CD4-positive, CD25-positive, alpha-beta regulatory T cell (primary cell): Measurements from ENCODE around the gene INSYN2B. TPM values are rescaled to one million over a fixed set of nuclear protein-coding genes. Genes with fewer than 3 reads are reported as not detected.
A peak's percentile ranks its signal among the peaks of the same experiment; 100 is the strongest.

Experiments
- ATAC-seq, 2 donors: fragments of 150-1000 bp; cut with Tn5 transposase; one replicate each; pipeline ENCODE4 v1.10.0; 2021; ENCODE audit warnings: low read depth in 2 of 2, moderate number of reproducible peaks in 2 of 2, moderate library complexity in 1 of 2
- DNase-seq, 3 donors: peaks; one replicate each; pipeline versions ENCODE4 v3.0.0 to v3.0.0-alpha.2; 2012 to 2022; ENCODE audit warnings: mixed read lengths in 1 of 3
- H3K27ac ChIP-seq: one replicate; pipeline ENCODE4 v1.7.0; 2013; ENCODE audit warnings: mild to moderate bottlenecking, low read length; ENCODE audit not compliant: insufficient read depth, poor library complexity, severe bottlenecking
- H3K27me3 ChIP-seq: one replicate; pipeline ENCODE4 v1.7.0; 2013; ENCODE audit warnings: low read length; ENCODE audit not compliant: control insufficient read depth, insufficient read depth
- H3K36me3 ChIP-seq: one replicate; pipeline ENCODE4 v1.7.0; 2013; ENCODE audit warnings: mild to moderate bottlenecking, low read length, moderate library complexity; ENCODE audit not compliant: control insufficient read depth, insufficient read depth
- H3K4me1 ChIP-seq: 2 replicates; pipeline ENCODE4 v1.7.0; 2013; ENCODE audit warnings: mild to moderate bottlenecking, low read length; ENCODE audit not compliant: insufficient read depth, control insufficient read depth, poor library complexity, severe bottlenecking
- H3K4me3 ChIP-seq: one replicate; pipeline ENCODE4 v1.7.0; 2013; ENCODE audit warnings: low read depth, mild to moderate bottlenecking, low read length, moderate library complexity
- H3K9me3 ChIP-seq, 2 experiments: 1 replicate in 1 of 2; 2 replicates in 1 of 2; pipeline ENCODE4 v1.7.0; 2013; ENCODE audit warnings: low read length in 2 of 2, mild to moderate bottlenecking in 1 of 2, moderate library complexity in 1 of 2; ENCODE audit not compliant: control insufficient read depth in 2 of 2
- H3K27ac Mint-ChIP-seq, 3 donors: one replicate each; pipeline ENCODE4 v1.8.0; 2020 to 2022; ENCODE audit warnings: mild to moderate bottlenecking in 3 of 3, mixed read lengths in 3 of 3, moderate library complexity in 2 of 3
- H3K27me3 Mint-ChIP-seq: one replicate; pipeline ENCODE4 v1.8.0; 2022; ENCODE audit warnings: mild to moderate bottlenecking, mixed read lengths
- H3K36me3 Mint-ChIP-seq: one replicate; pipeline ENCODE4 v1.8.0; 2020; ENCODE audit warnings: mixed read lengths
- H3K4me1 Mint-ChIP-seq, 4 donors: one replicate each; pipeline ENCODE4 v1.8.0; 2020 to 2022; ENCODE audit warnings: mixed read lengths in 4 of 4, mild to moderate bottlenecking in 1 of 4
- H3K4me3 Mint-ChIP-seq, 4 donors: one replicate each; pipeline ENCODE4 v1.8.0; 2020 to 2022; ENCODE audit warnings: mild to moderate bottlenecking in 4 of 4, mixed read lengths in 4 of 4, moderate library complexity in 3 of 4
- H3K9me3 Mint-ChIP-seq, 7 donors: one replicate each; pipeline ENCODE4 v1.8.0; 2020 to 2022; ENCODE audit warnings: mixed read lengths in 7 of 7, mild to moderate bottlenecking in 3 of 7, moderate library complexity in 2 of 7
- polyA plus RNA-seq, 4 donors: library from polyadenylated mRNA; unstranded; fragments of 300-500 nt; fragmentation: Illumina TruSeq; gene quantifications; one replicate each; pipeline ENCODE4 v1.2.3, GENCODE V29; 2021
- total RNA-seq: library from RNA; stranded (reverse); gene quantifications from one replicate; pipeline ENCODE4 v1.2.3, GENCODE V29; 2022

Gene INSYN2B
- total and polyA plus RNA-seq, 5 donors from 2014 or later, result 0.07 to 0.25 (median 0.15) TPM; not detected in 2

GRCh38 chr5:169851321-169851850, 128.9 kb downstream of the INSYN2B start:
- H3K27me3 ChIP-seq, result no peaks in the 10 kb centered on the region
- Mint-ChIP-seq H3K9me3 (peaks cover 0 to 19% (median 2%) of the 10 kb centered on the region in 7 donors), H3K27ac (peak overlapping the region in 2 of 3 donors; percentile 9 to 68), H3K36me3 (peaks cover 82% of the 10 kb centered on the region), H3K4me1 (peaks cover 4 to 31% (median 16%) of the 10 kb centered on the region in 4 donors), H3K27me3 (no peaks in the 10 kb centered on the region), H3K4me3 (no peak overlapping the region)
- no peaks in the 10 kb centered on the region for H3K4me1 ChIP-seq
- DNase-seq (no peak), ATAC-seq (no peak)
- H3K9me3 ChIP-seq, result peaks cover 12 to 23% of the 10 kb centered on the region in 2 experiments
- H3K4me3 ChIP-seq, result no peak overlapping the region
- H3K27ac ChIP-seq, result no peak overlapping the region
- H3K36me3 ChIP-seq, result peaks cover 64% of the 10 kb centered on the region

- H3K27ac Mint-ChIP-seq, result no peak overlapping the region
- no peak overlapping the region for H3K4me3 Mint-ChIP-seq
- Histone ChIP-seq H3K36me3 (peaks cover 65% of the 10 kb centered on the region), H3K27ac (no peak overlapping the region), H3K4me3 (no peak overlapping the region), H3K4me1 (no peaks in the 10 kb centered on the region), H3K9me3 (peaks cover 12 to 23% of the 10 kb centered on the region in 2 experiments), H3K27me3 (no peaks in the 10 kb centered on the region)
- no peak for DNase-seq
- no peaks in the 10 kb centered on the region for H3K27me3 Mint-ChIP-seq
- H3K4me1 Mint-ChIP-seq, result peaks cover 1 to 24% (median 11%) of the 10 kb centered on the region in 4 donors
- no peak for ATAC-seq
- peaks cover 85% of the 10 kb centered on the region for H3K36me3 Mint-ChIP-seq
- H3K9me3 Mint-ChIP-seq, result peaks cover 0 to 19% (median 2%) of the 10 kb centered on the region in 7 donors
Observed at GRCh38 chr5:169850409-169850808, 129.9 kb downstream of the INSYN2B start.

GRCh38 chr5:169848792-169849191, 131.5 kb downstream of the INSYN2B start:
- peaks cover 12 to 23% of the 10 kb centered on the region in 2 experiments for H3K9me3 ChIP-seq
- no peaks in the 10 kb centered on the region for H3K27me3 Mint-ChIP-seq
- ATAC-seq (no peak), DNase-seq (no peak)
- H3K27ac ChIP-seq, result no peak overlapping the region
- no peaks in the 10 kb centered on the region for H3K27me3 ChIP-seq
- H3K4me3 Mint-ChIP-seq, result no peak overlapping the region
- H3K4me1 ChIP-seq, result no peaks in the 10 kb centered on the region
- H3K4me3 ChIP-seq, result no peak overlapping the region
- peaks cover 0 to 19% (median 2%) of the 10 kb centered on the region in 7 donors for H3K9me3 Mint-ChIP-seq
- H3K4me1 Mint-ChIP-seq, result peaks cover 8 to 24% (median 11%) of the 10 kb centered on the region in 4 donors
- peaks cover 76% of the 10 kb centered on the region for H3K36me3 ChIP-seq
- H3K36me3 Mint-ChIP-seq, result peaks cover 87% of the 10 kb centered on the region
- H3K27ac Mint-ChIP-seq, result no peak overlapping the region

GRCh38 chr5:169848271-169848670, 132.0 kb downstream of the INSYN2B start:
- ATAC-seq (no peak), DNase-seq (no peak)
- Histone ChIP-seq H3K27ac (no peak overlapping the region), H3K4me1 (no peaks in the 10 kb centered on the region), H3K27me3 (no peaks in the 10 kb centered on the region), H3K4me3 (no peak overlapping the region), H3K9me3 (peaks cover 12 to 23% of the 10 kb centered on the region in 2 experiments), H3K36me3 (peaks cover 81% of the 10 kb centered on the region)
- Mint-ChIP-seq H3K36me3 (peaks cover 88% of the 10 kb centered on the region), H3K27me3 (no peaks in the 10 kb centered on the region), H3K4me3 (no peak overlapping the region), H3K9me3 (peaks cover 0 to 19% (median 2%) of the 10 kb centered on the region in 7 donors), H3K27ac (no peak overlapping the region), H3K4me1 (peaks cover 8 to 22% (median 10%) of the 10 kb centered on the region in 4 donors)

- Mint-ChIP-seq H3K4me3 (no peak overlapping the region), H3K27ac (no peak overlapping the region), H3K36me3 (peaks cover 87% of the 10 kb centered on the region), H3K27me3 (no peaks in the 10 kb centered on the region), H3K9me3 (peaks cover 0 to 19% (median 2%) of the 10 kb centered on the region in 7 donors), H3K4me1 (peaks cover 4 to 23% (median 9%) of the 10 kb centered on the region in 4 donors)
- H3K4me3 ChIP-seq, result no peak overlapping the region
- DNase-seq (no peak), ATAC-seq (no peak)
- peaks cover 12 to 23% of the 10 kb centered on the region in 2 experiments for H3K9me3 ChIP-seq
- H3K36me3 ChIP-seq, result peaks cover 79% of the 10 kb centered on the region
- H3K4me1 ChIP-seq, result no peaks in the 10 kb centered on the region
- H3K27ac ChIP-seq, result no peak overlapping the region
- H3K27me3 ChIP-seq, result no peaks in the 10 kb centered on the region
Observed at GRCh38 chr5:169847519-169847918, 132.8 kb downstream of the INSYN2B start.

GRCh38 chr5:169842699-169843098, 137.6 kb downstream of the INSYN2B start:
- Mint-ChIP-seq H3K36me3 (peaks cover 86% of the 10 kb centered on the region), H3K27ac (peak overlapping the region in 1 of 3 donors; percentile 41), H3K4me3 (no peak overlapping the region), H3K4me1 (peaks cover 13 to 24% (median 20%) of the 10 kb centered on the region in 4 donors), H3K9me3 (peaks cover 0 to 4% (median 0%) of the 10 kb centered on the region in 7 donors), H3K27me3 (no peaks in the 10 kb centered on the region)
- Histone ChIP-seq H3K4me3 (no peak overlapping the region), H3K4me1 (no peaks in the 10 kb centered on the region), H3K36me3 (peaks cover 65% of the 10 kb centered on the region), H3K27me3 (no peaks in the 10 kb centered on the region), H3K9me3 (no peaks in the 10 kb centered on the region), H3K27ac (no peak overlapping the region)
- no peak for ATAC-seq
- DNase-seq, result no peak

GRCh38 chr5:169840405-169840804, 139.9 kb downstream of the INSYN2B start:
- no peak overlapping the region for H3K4me3 ChIP-seq
- DNase-seq, result no peak
- peaks cover 72% of the 10 kb centered on the region for H3K36me3 Mint-ChIP-seq

GRCh38 chr5:169838688-169839087, 141.6 kb downstream of the INSYN2B start:
- H3K36me3 ChIP-seq, result peaks cover 40% of the 10 kb centered on the region
- ATAC-seq (no peak), DNase-seq (peak in 1 of 3 donors; percentile 9)
- Mint-ChIP-seq H3K4me1 (peaks cover 20 to 31% (median 24%) of the 10 kb centered on the region in 4 donors), H3K27me3 (no peaks in the 10 kb centered on the region), H3K27ac (peak overlapping the region in 2 of 3 donors; percentile 47 to 48), H3K9me3 (peaks cover 0 to 2% (median 0%) of the 10 kb centered on the region in 7 donors), H3K4me3 (no peak overlapping the region), H3K36me3 (peaks cover 62% of the 10 kb centered on the region)
- no peaks in the 10 kb centered on the region for H3K27me3 ChIP-seq
- no peaks in the 10 kb centered on the region for H3K4me1 ChIP-seq
- no peak overlapping the region for H3K27ac ChIP-seq
- no peak overlapping the region for H3K4me3 ChIP-seq
- no peaks in the 10 kb centered on the region for H3K9me3 ChIP-seq

More at GRCh38 chr5:169840405-169840804, 139.9 kb downstream of the INSYN2B start:
- peaks cover 0 to 2% (median 0%) of the 10 kb centered on the region in 7 donors for H3K9me3 Mint-ChIP-seq
- H3K4me3 Mint-ChIP-seq, result no peak overlapping the region
- H3K4me1 Mint-ChIP-seq, result peaks cover 22 to 35% (median 25%) of the 10 kb centered on the region in 4 donors
- no peaks in the 10 kb centered on the region for H3K27me3 Mint-ChIP-seq
- Histone ChIP-seq H3K27ac (no peak overlapping the region), H3K9me3 (no peaks in the 10 kb centered on the region), H3K27me3 (no peaks in the 10 kb centered on the region), H3K4me1 (no peaks in the 10 kb centered on the region), H3K36me3 (peaks cover 55% of the 10 kb centered on the region)
- no peak for ATAC-seq
- H3K27ac Mint-ChIP-seq, result no peak overlapping the region
